Cerebellar cortex (tissue), 1 donor: ENCODE data around the gene CORO2A.
"Not testable (repeated sequence)": the region's sequence is repeated elsewhere in the genome, so short reads cannot be mapped to it uniquely, and the experiment has no call there.

Source experiments
- DNase-seq: peaks from one replicate; pipeline ENCODE4 v3.0.0-alpha.2; 2015; ENCODE audit warnings: low spot score

CORO2A gene

DNA sequence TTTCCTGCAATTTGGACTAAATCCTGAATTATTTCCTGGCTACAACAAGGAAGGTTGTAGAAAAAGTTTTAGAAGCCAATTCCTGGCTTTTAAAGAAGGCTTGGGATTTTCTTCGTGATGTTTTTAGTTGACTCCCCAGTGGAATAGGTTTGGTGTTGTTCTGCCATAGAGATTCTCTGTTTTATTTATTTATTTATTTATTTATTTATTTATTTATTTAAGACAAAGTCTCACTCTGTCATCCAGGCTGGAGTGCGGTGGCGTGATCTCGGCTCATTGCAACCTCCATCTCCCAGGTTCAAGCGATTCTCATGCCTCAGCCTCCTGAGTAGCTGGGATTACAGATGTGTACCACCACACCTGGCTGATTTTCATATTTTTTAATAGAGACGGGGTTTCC, 75.3 kb downstream of the CORO2A start:
- DNase-seq = not testable (repeated sequence)

GRCh38 chr9:98109052-98109451, 83.4 kb downstream of the CORO2A start:
- no peak for DNase-seq

DNA sequence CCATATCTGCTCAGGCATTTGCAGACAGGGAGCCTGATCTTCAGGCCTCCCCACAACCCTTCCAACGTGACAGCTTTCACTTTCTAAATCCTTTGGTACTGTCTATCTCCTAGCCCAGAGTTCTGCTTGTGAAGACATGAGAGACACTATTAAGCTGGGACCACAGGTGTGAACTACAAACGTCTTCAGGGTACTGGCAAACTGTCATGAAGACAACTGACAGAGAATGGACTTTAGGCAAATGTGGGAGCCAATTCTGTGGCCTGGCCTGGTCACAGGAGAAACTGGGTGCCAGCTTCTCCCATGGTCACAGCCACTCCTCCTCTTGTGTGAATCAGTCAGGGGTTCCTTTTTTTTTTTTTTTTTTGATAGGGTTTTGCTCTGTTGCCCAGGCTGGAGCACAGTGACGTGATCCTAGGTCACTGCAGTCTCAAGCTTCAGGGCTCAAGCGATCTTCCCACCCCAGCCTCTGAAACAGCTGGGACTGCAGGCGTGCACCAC, 83.9 kb downstream of the CORO2A start:
- no peak for DNase-seq

GRCh38 chr9:98107926-98108325, 84.5 kb downstream of the CORO2A start:
- no peak for DNase-seq

DNA sequence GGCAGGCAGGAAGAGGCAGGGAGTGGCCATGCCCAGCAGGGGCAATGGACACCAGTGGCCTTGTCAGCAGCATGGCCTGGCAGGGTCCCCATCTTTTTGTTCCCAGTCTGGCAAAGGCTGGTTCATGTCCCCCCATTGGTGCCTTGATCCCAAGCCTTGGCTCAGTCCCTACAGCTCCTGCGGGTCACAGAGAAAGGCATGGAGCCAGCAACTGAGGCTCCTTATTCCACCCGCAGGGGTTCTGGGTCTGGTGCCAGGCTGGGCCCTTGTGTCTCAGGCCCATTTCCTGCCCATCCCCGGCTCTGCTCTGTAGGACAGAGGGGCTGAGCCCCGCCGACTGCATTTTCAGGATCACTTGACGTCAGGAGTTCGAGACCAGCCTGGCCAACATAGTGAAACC, 87.4 kb downstream of the CORO2A start:
- DNase-seq = no peak

DNA sequence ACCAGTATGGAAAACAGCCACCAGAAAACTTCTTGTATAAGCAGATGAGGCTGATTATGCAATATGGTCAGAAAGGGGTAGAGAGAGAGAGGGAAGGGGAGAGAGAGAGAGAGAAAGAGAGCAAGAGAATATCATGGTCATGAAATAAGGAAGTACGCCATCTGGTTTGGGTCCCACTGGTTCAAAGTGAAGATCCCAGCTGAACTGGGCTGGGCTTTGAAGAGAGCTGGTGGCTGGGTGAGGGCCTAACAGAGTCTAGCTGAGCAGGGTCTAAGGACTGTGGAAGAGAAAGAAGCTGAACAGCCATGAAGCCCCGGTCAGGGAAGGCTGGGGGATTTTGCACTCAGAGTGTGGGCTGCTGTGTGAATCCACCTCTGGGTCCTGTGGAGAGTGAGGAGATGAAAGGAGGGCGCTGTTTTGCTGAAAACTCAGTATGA, 88.0 kb downstream of the CORO2A start:
- DNase-seq = no peak

DNA sequence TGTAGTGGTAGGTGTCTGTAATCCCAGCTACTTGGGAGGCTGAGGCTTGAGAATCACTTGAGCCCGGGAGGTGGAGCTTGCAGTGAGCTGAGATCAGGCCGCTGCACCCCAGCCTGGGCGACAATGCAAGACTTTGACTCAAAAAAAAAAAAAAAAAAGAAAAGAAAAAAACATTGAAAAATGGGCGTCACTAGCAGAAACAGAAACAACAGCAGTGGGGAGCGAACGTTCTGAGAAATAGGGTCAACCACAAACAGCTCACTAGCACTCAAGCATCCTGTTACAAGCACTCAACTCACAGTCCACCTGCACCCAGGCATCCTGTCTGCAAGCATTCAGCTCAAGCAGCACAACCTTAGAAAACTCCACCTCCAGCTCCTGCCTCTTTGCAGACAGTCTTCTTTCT, 90.6 kb downstream of the CORO2A start:
- no peak for DNase-seq

GRCh38 chr9:98101416-98101815, 91.0 kb downstream of the CORO2A start:
- DNase-seq = no peak

DNA sequence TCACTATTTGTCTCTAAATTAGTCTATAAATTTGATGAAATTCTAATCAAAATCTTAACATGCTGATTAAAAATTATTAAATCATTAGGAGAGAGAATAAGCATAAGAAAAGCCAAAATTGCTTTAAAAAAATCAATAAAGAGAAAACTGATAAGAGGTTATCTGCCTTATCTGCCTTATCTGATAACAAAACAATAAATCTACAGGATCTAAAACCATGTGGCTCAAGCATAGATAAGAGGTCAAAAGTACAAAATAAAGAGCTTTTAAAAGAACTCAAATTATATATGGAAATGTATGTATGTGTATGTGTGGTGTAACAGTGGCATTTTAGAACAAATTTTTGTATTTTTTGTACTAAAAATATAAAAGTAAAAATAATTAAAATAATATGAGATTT, 92.0 kb downstream of the CORO2A start:
- DNase-seq = no peak

DNA sequence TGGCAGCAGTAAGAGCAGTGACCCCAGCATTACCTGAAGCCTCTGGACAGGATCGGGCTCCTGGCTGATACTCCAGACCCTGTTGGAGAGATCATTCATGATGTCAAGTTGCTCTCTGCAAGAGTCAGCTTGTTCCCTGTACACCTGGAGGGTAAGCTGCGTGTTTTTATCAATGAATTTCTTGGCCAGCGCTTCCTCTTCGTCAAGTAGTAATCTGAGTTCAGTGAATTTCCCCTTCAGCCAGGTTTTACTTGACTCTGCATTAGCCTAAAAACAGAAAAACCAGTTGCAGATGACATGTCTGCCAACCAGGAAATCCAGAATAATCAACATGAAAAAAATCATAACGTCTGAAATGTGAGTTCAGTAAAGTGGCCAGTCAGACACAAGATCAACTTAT, 92.5 kb downstream of the CORO2A start:
- no peak for DNase-seq

DNA sequence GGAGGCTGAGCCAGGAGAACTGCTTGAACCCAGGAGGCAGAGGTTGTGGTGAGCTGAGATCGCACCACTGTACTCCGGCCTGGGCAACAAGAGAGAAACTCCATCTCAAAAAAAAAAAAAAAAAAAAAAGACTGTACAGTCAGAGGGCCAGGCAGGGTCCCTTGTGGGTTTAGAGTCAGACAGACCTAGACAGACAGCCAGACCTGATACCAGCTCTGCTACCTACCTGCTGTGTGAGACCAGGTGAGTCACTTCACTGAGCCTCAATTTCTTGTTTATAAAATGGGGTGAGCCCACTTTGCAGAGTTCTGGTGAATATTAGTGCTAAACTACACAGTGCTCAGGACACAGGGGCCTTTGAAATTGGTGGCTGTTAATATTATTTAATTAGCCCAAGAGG, 93.1 kb downstream of the CORO2A start:
- DNase-seq = no peak

DNA sequence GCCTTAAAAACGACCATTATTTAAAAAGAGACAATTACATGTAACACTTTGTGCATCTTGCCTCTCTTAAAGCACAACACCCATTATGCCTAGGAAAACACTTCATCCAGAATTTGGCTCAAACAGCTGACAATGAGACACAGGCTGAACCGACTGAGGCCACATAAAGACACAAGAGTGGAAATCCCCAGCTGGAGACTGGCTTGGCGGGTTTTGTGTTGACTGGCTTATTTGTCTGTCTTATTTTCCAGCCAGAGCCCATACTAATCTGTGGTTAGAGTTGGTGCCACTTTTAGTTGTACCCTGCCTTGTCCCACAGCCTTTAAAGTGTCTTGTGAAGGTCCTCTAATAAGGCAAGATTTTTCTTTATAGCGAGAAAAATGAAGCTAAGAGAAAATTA, 94.6 kb downstream of the CORO2A start:
- no peak for DNase-seq

GRCh38 chr9:98096091-98096490, 96.3 kb downstream of the CORO2A start:
- DNase-seq = no peak

- DNase-seq = no peak
Observed at GRCh38 chr9:98095401-98095800, 97.0 kb downstream of the CORO2A start.

- DNase-seq = no peak
Observed at GRCh38 chr9:98094851-98095250, 97.6 kb downstream of the CORO2A start.

- no peak for DNase-seq
Observed at GRCh38 chr9:98094316-98094715, 98.1 kb downstream of the CORO2A start.

DNA sequence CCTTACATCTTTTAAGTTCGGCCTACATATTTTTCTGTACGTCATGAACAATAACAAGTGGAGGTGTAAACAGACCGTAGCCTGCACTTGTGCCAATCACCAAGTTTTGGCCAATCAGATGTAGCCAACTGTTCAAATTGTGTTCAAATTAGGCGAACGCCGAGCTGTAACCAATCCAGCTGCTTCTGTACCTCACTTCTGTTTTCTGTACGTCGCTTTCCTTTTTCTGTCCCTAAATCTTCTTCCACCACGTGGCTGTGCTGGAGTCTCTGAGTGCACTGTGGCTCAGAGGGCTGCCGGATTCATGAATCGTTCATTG, 99.9 kb downstream of the CORO2A start:
- DNase-seq = no peak

GRCh38 chr9:98091735-98092612, 100.5 kb downstream of the CORO2A start:
- no peak for DNase-seq

- DNase-seq = not testable (repeated sequence)
Observed at GRCh38 chr9:98090674-98091073, 101.8 kb downstream of the CORO2A start.

DNA sequence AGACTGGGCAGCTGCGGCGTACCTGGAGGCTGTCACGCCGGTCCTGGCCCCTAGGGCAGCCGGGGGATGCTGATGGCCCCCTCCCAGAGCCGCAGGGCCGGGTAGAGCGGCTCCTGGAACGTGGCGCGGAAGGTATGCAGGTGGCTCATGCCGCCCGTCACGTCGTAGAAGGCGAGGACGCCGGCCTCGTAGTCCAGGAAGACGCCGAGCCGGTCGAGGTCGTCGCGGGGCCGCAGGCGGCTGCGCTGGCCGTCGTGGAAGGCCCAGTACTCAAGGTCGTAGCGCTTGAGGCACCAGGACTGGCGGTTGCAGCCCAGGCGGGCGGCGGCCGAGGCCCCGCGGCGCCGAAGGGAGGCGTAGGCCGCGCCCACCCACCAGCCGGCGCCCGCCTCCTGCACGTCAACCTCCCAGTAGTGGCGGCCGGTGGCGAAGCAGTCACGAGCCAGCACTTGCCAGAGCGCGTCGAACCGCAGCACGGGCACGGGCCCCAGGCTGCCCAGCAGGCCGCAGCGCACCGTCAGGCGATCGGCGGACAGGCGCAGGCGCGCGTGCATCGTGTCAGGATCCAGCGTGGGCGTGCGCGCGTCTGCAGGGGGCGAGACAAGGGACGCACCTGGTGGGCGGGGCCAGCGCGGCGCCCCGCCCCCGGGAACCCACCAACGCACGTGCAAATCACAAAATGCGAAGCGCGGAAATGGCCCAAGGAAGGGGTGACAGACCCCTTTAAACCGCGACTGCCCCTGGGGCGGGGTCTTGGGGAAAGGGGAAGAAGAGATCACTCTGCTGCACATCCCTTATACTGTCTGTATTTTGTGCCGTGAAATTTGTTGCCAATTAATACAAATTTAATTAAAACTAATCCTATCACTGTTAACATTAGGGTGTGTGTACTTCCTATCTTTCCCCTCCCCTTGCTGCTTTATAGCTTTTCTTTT, 104.8 kb downstream of the CORO2A start:
- no peak for DNase-seq

GRCh38 chr9:98086461-98086860, 106.0 kb downstream of the CORO2A start:
- no peak for DNase-seq

- no peak for DNase-seq
Observed at GRCh38 chr9:98085944-98086343, 106.5 kb downstream of the CORO2A start.

DNA sequence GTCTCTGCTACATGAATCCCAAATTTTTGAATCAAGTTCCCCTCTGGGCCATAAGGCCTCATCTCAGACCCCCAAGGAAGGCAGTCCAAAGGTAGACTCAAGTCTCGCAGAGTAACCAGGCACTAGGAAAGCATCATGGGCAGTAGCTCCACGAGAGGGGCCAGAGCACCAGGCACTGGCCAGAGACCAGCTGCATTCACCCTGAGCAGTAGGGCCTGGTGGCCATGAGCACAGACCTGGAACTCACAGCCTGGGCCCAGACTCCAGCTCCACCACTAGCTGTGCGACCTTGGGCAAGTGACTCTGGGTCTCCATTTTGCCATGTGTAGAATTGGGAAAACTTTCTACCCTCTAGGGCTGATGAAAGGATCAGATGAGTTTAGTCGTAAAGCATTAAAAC, 107.4 kb downstream of the CORO2A start:
- no peak for DNase-seq
